HG03039 (cell line): ENCODE results near the gene COL4A4.
"Not testable (repeated sequence)": the region's sequence is repeated elsewhere in the genome, so short reads cannot be mapped to it uniquely, and the experiment has no call there.

Experiments used
- ATAC-seq: cut with Tn5 transposase; IDR thresholded peaks from one replicate; pipeline ENCODE4 v1.9.1; 2021; ENCODE audit warnings: mild to moderate bottlenecking, moderate library complexity; ENCODE audit not compliant: unreplicated experiment

Gene COL4A4

GRCh38 chr2:227163998-227164762, at the start of gene COL4A4, which contains the start of gene COL4A3:
Gene COL4A4, minus strand, starts transcription at chr2:227164205. Its CDS starts 16,722 bp downstream, at chr2:227147483.
Gene COL4A3, plus strand, starts transcription at chr2:227164624. Its CDS starts 103 bp downstream, at chr2:227164727.
- ATAC-seq, result peak; percentile 59

GRCh38 chr2:227207573-227207972, 43.6 kb upstream of the COL4A4 start:
- ATAC-seq, result no peak

GRCh38 chr2:227206406-227206805, 42.4 kb upstream of the COL4A4 start:
- no peak for ATAC-seq

- ATAC-seq, result no peak
These were observed 41.7 kb upstream of the COL4A4 start for GRCh38 chr2:227205701-227206100.

- ATAC-seq, result no peak
These were observed 40.4 kb upstream of the COL4A4 start for GRCh38 chr2:227204452-227204851.

- ATAC-seq, result no peak
These were observed 37.8 kb upstream of the COL4A4 start for GRCh38 chr2:227201771-227202170.

- no peak for ATAC-seq
These were observed 34.9 kb upstream of the COL4A4 start for GRCh38 chr2:227198866-227199265.

- no peak for ATAC-seq
These were observed 30.2 kb upstream of the COL4A4 start for GRCh38 chr2:227194219-227194618.

GRCh38 chr2:227192491-227192890, 28.5 kb upstream of the COL4A4 start:
- ATAC-seq, result no peak

- ATAC-seq, result no peak
These were observed 27.4 kb upstream of the COL4A4 start for GRCh38 chr2:227191367-227191766.

GRCh38 chr2:227188292-227188691, 24.3 kb upstream of the COL4A4 start:
- peak; percentile 75 for ATAC-seq

GRCh38 chr2:227186751-227187150, 22.7 kb upstream of the COL4A4 start:
- no peak for ATAC-seq

GRCh38 chr2:227185615-227186232, 21.7 kb upstream of the COL4A4 start:
- ATAC-seq, result no peak

- ATAC-seq, result no peak
These were observed 19.8 kb upstream of the COL4A4 start for GRCh38 chr2:227183657-227184367.

GRCh38 chr2:227182765-227183164, 18.8 kb upstream of the COL4A4 start:
- ATAC-seq, result no peak

GRCh38 chr2:227180770-227181169, 16.8 kb upstream of the COL4A4 start:
- ATAC-seq, result no peak

- no peak for ATAC-seq
These were observed 16.1 kb upstream of the COL4A4 start for GRCh38 chr2:227179988-227180685.

- no peak for ATAC-seq
These were observed 13.8 kb upstream of the COL4A4 start for GRCh38 chr2:227177592-227178336.

- ATAC-seq, result not testable (repeated sequence)
These were observed 7.8 kb upstream of the COL4A4 start for GRCh38 chr2:227171779-227172178.

- peak; percentile 65 for ATAC-seq
These were observed 822 bp upstream of the COL4A4 start for GRCh38 chr2:227164763-227165291.
